ENCODE measurements around the gene SHANK3.

Gene SHANK3

DNA sequence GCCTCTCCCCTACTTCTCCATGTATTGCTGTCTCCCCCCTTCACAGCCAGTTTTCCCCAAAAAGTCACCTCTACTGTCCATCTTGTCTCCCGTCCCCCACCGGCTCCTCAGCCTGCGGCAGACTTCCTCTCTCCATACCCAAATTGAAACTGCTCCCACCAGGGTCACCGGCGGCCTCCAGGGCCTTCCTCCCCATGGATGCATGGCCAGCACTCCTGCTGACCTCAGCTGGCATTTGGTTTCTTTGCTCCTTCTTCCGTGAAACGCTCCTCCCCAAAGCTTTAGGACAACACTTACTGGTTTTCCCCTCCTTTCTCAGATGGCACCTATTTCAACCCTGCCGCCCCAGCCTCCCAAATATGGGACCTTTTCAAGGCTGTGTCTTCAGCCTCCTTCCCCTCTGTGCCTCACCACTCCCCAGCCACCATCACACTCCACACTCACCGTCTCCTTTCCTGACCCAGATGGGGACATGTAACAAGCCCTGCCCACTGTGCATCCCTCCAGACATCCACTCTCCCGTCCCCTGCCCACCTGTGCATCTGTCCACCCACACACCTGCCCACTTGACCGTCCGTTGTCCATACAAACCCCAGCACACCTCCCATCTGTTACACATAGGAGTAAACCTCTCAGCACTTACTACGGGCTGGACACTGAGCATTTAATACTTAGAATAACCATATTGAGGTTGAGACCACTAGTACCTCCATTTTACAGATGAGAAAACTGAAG lies 43.8 kb downstream of the SHANK3 start:
- H3K27ac ChIP-seq (ENCODE audit: extremely low read depth, low read depth, low read length): no peak overlapping the region
- H3K9me3 ChIP-seq (ENCODE audit: control insufficient read depth, insufficient read depth, low read depth, low read length): no peaks in the 10 kb centered on the region
- POLR2A ChIA-PET: interaction anchor here (0.9 kb wide), 1 partner anchor 42 kb away, joined by 5 read pairs; no protein-coding TSS in a partner anchor
- TF ChIP-seq KLF9 (tag by site-specific recombination; IDR thresholded peaks at IDR 0.05; ENCODE audit: low read depth): no peak
- TF ChIP-seq ZFHX2 (tag by site-specific recombination; conservative IDR thresholded peaks at IDR 0.05): peak; percentile 38; the same call in 1 of the 2 replicates
- TF ChIP-seq ZBTB1 (tag by site-specific recombination; IDR thresholded peaks at IDR 0.05): no peak
- no peak for TF ChIP-seq SP7 (tag by site-specific recombination; IDR thresholded peaks at IDR 0.05)
- TF ChIP-seq EGR2 (tag by site-specific recombination; IDR thresholded peaks at IDR 0.05; ENCODE audit: low read depth): peak; percentile 59; the same call in 1 of the 2 replicates
- no peak for TF ChIP-seq ZNF157 (tag by site-specific recombination; IDR thresholded peaks at IDR 0.05)
- TF ChIP-seq ZNF585B (tag by site-specific recombination; IDR thresholded peaks at IDR 0.05): no peak
- no peak for TF ChIP-seq ZNF148 (tag by site-specific recombination; IDR thresholded peaks at IDR 0.05; ENCODE audit: borderline replicate concordance)
- CTCF ChIA-PET: interaction anchor here (1.0 to 1.7 kb wide), 2 partner anchors 16 to 95 kb away, joined by 3 to 6 read pairs; no protein-coding TSS in a partner anchor
- peaks cover 0 to 20% of the 10 kb centered on the region in 2 experiments; a peak in 1 of 3 replicates for H3K36me3 ChIP-seq (ENCODE audit: control insufficient read depth in 2 of 2, insufficient read depth in 1 of 2, low read length in 2 of 2)
- no peak overlapping the region for H3K4me3 ChIP-seq (ENCODE audit: low read depth, low read length)
- H3K4me1 ChIP-seq (ENCODE audit: control insufficient read depth, insufficient read depth, low read length): no peaks in the 10 kb centered on the region

DNA sequence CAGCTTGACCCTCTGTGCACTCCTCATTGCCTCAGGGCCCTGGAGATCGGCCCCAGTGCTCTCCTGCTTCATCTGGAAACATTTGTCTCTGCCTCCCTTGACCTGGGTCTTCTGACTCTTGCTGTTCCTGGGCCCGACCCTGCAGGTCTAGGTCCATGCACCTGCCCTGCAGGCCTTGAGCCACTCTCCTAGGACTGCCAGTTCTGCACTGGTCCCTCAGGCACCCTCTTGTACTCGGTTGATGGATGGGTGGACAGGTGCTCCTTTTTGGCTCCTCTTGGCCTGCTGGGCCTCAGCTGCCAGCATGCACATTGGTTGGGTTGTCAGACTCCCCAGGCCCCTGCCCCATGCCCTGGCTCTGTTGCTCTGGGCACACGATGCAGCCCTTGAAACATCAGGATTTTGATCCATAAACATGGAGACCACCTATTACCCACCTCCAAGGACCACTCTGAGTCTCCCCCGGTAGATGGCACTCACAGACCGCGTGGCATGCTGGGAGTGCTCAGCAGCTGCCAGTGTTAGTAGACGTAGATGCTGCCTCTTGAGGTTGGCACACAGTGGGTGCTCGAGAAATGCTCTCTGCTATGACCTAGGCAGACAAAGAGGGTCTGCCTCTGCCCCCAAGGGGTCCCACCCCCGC lies 45.2 kb downstream of the SHANK3 start:
- ChIA-PET CTCF (interaction anchor here (1.7 kb wide), 1 partner anchor 14 kb away, joined by 6 read pairs; no protein-coding TSS in a partner anchor), POLR2A (no interaction called here)
- no peaks in the 10 kb centered on the region for H3K4me1 ChIP-seq (ENCODE audit: control insufficient read depth, insufficient read depth, low read length)
- H3K9me3 ChIP-seq (ENCODE audit: control insufficient read depth, insufficient read depth, low read depth, low read length): no peaks in the 10 kb centered on the region
- H3K36me3 ChIP-seq (ENCODE audit: control insufficient read depth in 2 of 2, insufficient read depth in 1 of 2, low read length in 2 of 2): peaks cover 0 to 34% of the 10 kb centered on the region in 2 experiments; a peak in 1 of 3 replicates
- H3K4me3 ChIP-seq (ENCODE audit: low read depth, low read length): no peak overlapping the region
- no peak overlapping the region for H3K27ac ChIP-seq (ENCODE audit: extremely low read depth, low read depth, low read length)
- TF ChIP-seq, protein P1, sequence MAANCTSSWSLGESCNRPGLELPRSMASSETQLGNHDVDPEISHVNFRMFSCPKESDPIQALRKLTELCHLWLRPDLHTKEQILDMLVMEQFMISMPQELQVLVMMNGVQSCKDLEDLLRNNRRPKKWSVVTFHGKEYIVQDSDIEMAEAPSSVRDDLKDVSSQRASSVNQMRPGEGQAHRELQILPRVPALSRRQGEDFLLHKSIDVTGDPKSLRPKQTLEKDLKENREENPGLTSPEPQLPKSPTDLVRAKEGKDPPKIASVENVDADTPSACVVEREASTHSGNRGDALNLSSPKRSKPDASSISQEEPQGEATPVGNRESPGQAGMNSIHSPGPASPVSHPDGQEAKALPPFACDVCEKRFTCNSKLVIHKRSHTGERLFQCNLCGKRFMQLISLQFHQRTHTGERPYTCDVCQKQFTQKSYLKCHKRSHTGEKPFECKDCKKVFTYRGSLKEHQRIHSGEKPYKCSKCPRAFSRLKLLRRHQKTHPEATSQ (tag by site-specific recombination; IDR thresholded peaks at IDR 0.05): no peak
- TF ChIP-seq HIC1 (tag by site-specific recombination; IDR thresholded peaks at IDR 0.05) (no peak), ZNF654 (tag by site-specific recombination; IDR thresholded peaks at IDR 0.05; ENCODE audit: low read depth) (no peak), ZNF707 (tag by site-specific recombination; IDR thresholded peaks at IDR 0.05) (no peak), ZNF157 (tag by site-specific recombination; IDR thresholded peaks at IDR 0.05) (no peak), ZBTB20 (tag by site-specific recombination; IDR thresholded peaks at IDR 0.05) (no peak), ZNF202 (tag by site-specific recombination; IDR thresholded peaks at IDR 0.05; ENCODE audit: borderline replicate concordance) (no peak), ZNF501 (tag by site-specific recombination; IDR thresholded peaks at IDR 0.05) (no peak), KLF1 (tag by site-specific recombination; IDR thresholded peaks at IDR 0.05) (no peak), ZNF274 (IDR thresholded peaks at IDR 0.05; ENCODE audit: low read length) (no peak), ZNF274 (tag by site-specific recombination; IDR thresholded peaks at IDR 0.05; ENCODE audit: borderline replicate concordance) (no peak), ZNF324 (tag by site-specific recombination; IDR thresholded peaks at IDR 0.05) (no peak), ZNF792 (tag by site-specific recombination; IDR thresholded peaks at IDR 0.05) (no peak)
- TF ChIP-seq, protein P2, sequence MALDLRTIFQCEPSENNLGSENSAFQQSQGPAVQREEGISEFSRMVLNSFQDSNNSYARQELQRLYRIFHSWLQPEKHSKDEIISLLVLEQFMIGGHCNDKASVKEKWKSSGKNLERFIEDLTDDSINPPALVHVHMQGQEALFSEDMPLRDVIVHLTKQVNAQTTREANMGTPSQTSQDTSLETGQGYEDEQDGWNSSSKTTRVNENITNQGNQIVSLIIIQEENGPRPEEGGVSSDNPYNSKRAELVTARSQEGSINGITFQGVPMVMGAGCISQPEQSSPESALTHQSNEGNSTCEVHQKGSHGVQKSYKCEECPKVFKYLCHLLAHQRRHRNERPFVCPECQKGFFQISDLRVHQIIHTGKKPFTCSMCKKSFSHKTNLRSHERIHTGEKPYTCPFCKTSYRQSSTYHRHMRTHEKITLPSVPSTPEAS (tag by site-specific recombination; IDR thresholded peaks at IDR 0.05): no peak
- TF ChIP-seq, protein P3, sequence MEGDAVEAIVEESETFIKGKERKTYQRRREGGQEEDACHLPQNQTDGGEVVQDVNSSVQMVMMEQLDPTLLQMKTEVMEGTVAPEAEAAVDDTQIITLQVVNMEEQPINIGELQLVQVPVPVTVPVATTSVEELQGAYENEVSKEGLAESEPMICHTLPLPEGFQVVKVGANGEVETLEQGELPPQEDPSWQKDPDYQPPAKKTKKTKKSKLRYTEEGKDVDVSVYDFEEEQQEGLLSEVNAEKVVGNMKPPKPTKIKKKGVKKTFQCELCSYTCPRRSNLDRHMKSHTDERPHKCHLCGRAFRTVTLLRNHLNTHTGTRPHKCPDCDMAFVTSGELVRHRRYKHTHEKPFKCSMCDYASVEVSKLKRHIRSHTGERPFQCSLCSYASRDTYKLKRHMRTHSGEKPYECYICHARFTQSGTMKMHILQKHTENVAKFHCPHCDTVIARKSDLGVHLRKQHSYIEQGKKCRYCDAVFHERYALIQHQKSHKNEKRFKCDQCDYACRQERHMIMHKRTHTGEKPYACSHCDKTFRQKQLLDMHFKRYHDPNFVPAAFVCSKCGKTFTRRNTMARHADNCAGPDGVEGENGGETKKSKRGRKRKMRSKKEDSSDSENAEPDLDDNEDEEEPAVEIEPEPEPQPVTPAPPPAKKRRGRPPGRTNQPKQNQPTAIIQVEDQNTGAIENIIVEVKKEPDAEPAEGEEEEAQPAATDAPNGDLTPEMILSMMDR (tag by site-specific recombination; IDR thresholded peaks at IDR 0.05): no peak
- TF ChIP-seq, protein P4, sequence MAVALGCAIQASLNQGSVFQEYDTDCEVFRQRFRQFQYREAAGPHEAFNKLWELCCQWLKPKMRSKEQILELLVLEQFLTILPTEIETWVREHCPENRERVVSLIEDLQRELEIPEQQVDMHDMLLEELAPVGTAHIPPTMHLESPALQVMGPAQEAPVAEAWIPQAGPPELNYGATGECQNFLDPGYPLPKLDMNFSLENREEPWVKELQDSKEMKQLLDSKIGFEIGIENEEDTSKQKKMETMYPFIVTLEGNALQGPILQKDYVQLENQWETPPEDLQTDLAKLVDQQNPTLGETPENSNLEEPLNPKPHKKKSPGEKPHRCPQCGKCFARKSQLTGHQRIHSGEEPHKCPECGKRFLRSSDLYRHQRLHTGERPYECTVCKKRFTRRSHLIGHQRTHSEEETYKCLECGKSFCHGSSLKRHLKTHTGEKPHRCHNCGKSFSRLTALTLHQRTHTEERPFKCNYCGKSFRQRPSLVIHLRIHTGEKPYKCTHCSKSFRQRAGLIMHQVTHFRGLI (tag by site-specific recombination; IDR thresholded peaks at IDR 0.05): no peak
